Sciatic nerve (tissue), 2 donors: Measurements from ENCODE around the gene CEP350. TPM values are rescaled to one million over a fixed set of nuclear protein-coding genes. Genes with fewer than 3 reads are reported as not detected.

Source experiments
- ATAC-seq: fragments of 200-7000 bp; cut with Tn5 transposase; one replicate; pipeline ENCODE4 v1.9.1; 2020; ENCODE audit warnings: mild to moderate bottlenecking, moderate library complexity
- DNase-seq: peaks from one replicate; pipeline ENCODE4 v3.0.0-alpha.2; 2020; ENCODE audit warnings: low spot score
- intact Hi-C: fragments of 100-400 bp; cut with DNase I; formaldehyde crosslinking; loops from one replicate; pipeline ENCODE4 v1.14.2; 2022
- total RNA-seq: library from RNA; stranded (reverse); fragmentation: NEBNext Ultra II Directional; extraction: Animal tissue kit (Norgen Biotek cat#: 25700); gene quantifications from one replicate; pipeline ENCODE4 v1.2.1, GENCODE V29; 2021
- donor health status: DM: no; HTN: no; CAD: no.
- donor health status: DM: no; HTN: no; CAD: no.

Gene CEP350
- total RNA-seq, 1 donor from 2014 or later = 70.0 TPM

GRCh38 chr1:180136331-180136967 lies 181.8 kb downstream of the CEP350 start:
- ATAC-seq (no peak), DNase-seq (no peak)
- intact Hi-C loops = no loop called here

GRCh38 chr1:180136968-180137356 lies 182.4 kb downstream of the CEP350 start:
- no peak for ATAC-seq
- intact Hi-C loops = no loop called here
- no peak for DNase-seq

GRCh38 chr1:180137776-180138175 lies 183.2 kb downstream of the CEP350 start:
- DNase-seq (no peak), ATAC-seq (no peak)
- intact Hi-C loops = no loop called here

GRCh38 chr1:180141381-180141934 lies 186.8 kb downstream of the CEP350 start:
- intact Hi-C loops = no loop called here
- ATAC-seq (no peak), DNase-seq (no peak)

- DNase-seq = no peak
- ATAC-seq = no peak
- intact Hi-C loops = no loop called here
Measured at GRCh38 chr1:180143359-180143758, 188.7 kb downstream of the CEP350 start.

- DNase-seq = no peak
- no peak for ATAC-seq
- intact Hi-C loops = no loop called here
Measured at GRCh38 chr1:180144659-180145357, 190.2 kb downstream of the CEP350 start.

GRCh38 chr1:180145446-180145845 lies 190.8 kb downstream of the CEP350 start:
- no peak for ATAC-seq
- intact Hi-C loops = no loop called here
- DNase-seq = no peak

- DNase-seq (no peak), ATAC-seq (no peak)
- intact Hi-C loops = no loop called here
Measured at GRCh38 chr1:180150982-180151381, 196.4 kb downstream of the CEP350 start.

- intact Hi-C loops = no loop called here
Measured at GRCh38 chr1:180151508-180151907, 196.9 kb downstream of the CEP350 start.

GRCh38 chr1:180152588-180152987 lies 198.0 kb downstream of the CEP350 start:
- intact Hi-C loops = no loop called here
- ATAC-seq (no peak), DNase-seq (no peak)

More at GRCh38 chr1:180151508-180151907, 196.9 kb downstream of the CEP350 start:
- DNase-seq (no peak), ATAC-seq (no peak)

- no peak for ATAC-seq
- DNase-seq = no peak
- intact Hi-C loops = no loop called here
Measured at GRCh38 chr1:180153032-180153431, 198.4 kb downstream of the CEP350 start.

GRCh38 chr1:180154003-180154324 lies 199.4 kb downstream of the CEP350 start:
- DNase-seq (no peak), ATAC-seq (peak; percentile 30)
- intact Hi-C loops = no loop called here

- intact Hi-C loops = no loop called here
- ATAC-seq (peak; percentile 93), DNase-seq (peak; percentile 94)
Measured at GRCh38 chr1:180154325-180155181, 199.9 kb downstream of the CEP350 start, which contains the start of gene QSOX1. Gene QSOX1 (plus strand): TSS chr1:180154869. CDS start chr1:180154908, 39 bp downstream.

- DNase-seq (no peak), ATAC-seq (peak; percentile 14)
- intact Hi-C loops = no loop called here
Measured at GRCh38 chr1:180155182-180155682, 200.6 kb downstream of the CEP350 start.

- ATAC-seq = no peak
- intact Hi-C loops = no loop called here
Measured at GRCh38 chr1:180156201-180156600, 201.6 kb downstream of the CEP350 start.

GRCh38 chr1:180156631-180157091 lies 202.1 kb downstream of the CEP350 start:
- ATAC-seq (no peak), DNase-seq (no peak)
- intact Hi-C loops = no loop called here

More at GRCh38 chr1:180156201-180156600, 201.6 kb downstream of the CEP350 start:
- no peak for DNase-seq

- ATAC-seq = no peak
- DNase-seq = no peak
- intact Hi-C loops = no loop called here
Measured at GRCh38 chr1:180157108-180157507, 202.5 kb downstream of the CEP350 start.

- intact Hi-C loops = no loop called here
- DNase-seq = no peak
- no peak for ATAC-seq
Measured at GRCh38 chr1:180157576-180158057, 203.0 kb downstream of the CEP350 start.
